Keratinocyte (primary cell): Measurements from ENCODE around the gene ENG.

Experiments
- EZH2 ChIP-seq: IDR thresholded peaks from one replicate; pipeline ENCODE4 v1.6.1; 2012; ENCODE audit warnings: inconsistent platforms, mild to moderate bottlenecking, low read length, moderate library complexity
- TF ChIP-seq, protein P1 (sequence below), 3 experiments: IDR thresholded peaks in 1 of 3; conservative IDR thresholded peaks in 1 of 3; optimal IDR thresholded peaks in 1 of 3; 2 replicates in 2 of 3; 3 replicates in 1 of 3; pipeline versions ENCODE3 to v1.5.1; 2011; ENCODE audit warnings: low read length in 3 of 3, mild to moderate bottlenecking in 3 of 3, moderate library complexity in 2 of 3, control low read depth in 1 of 3, inconsistent platforms in 1 of 3; ENCODE audit not compliant: insufficient read depth in 2 of 3; ENCODE audit errors: extremely low read depth in 1 of 3

- TF ChIP-seq, protein P1, sequence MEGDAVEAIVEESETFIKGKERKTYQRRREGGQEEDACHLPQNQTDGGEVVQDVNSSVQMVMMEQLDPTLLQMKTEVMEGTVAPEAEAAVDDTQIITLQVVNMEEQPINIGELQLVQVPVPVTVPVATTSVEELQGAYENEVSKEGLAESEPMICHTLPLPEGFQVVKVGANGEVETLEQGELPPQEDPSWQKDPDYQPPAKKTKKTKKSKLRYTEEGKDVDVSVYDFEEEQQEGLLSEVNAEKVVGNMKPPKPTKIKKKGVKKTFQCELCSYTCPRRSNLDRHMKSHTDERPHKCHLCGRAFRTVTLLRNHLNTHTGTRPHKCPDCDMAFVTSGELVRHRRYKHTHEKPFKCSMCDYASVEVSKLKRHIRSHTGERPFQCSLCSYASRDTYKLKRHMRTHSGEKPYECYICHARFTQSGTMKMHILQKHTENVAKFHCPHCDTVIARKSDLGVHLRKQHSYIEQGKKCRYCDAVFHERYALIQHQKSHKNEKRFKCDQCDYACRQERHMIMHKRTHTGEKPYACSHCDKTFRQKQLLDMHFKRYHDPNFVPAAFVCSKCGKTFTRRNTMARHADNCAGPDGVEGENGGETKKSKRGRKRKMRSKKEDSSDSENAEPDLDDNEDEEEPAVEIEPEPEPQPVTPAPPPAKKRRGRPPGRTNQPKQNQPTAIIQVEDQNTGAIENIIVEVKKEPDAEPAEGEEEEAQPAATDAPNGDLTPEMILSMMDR (optimal IDR thresholded peaks at IDR 0.05 in 1 of 3, IDR thresholded peaks at IDR 0.05 in 1 of 3, conservative IDR thresholded peaks at IDR 0.05 in 1 of 3; ENCODE audit: extremely low read depth in 1 of 3, insufficient read depth in 2 of 3, low read length in 3 of 3), result no peak
- TF ChIP-seq EZH2, result no peak
These were observed 42.1 kb upstream of the ENG start for GRCh38 chr9:127896395-127897192.
